HCT116 (cell line): ENCODE measurements around the gene LYL1. TPM values are rescaled to one million over a fixed set of nuclear protein-coding genes. Genes with fewer than 3 reads are reported as not detected.

Experiments
- CEBPB ChIP-seq: IDR thresholded peaks from 2 replicates; pipeline ENCODE4 v1.6.1; 2012; ENCODE audit warnings: low read depth
- POLR2A ChIP-seq: IDR thresholded peaks from 2 replicates; pipeline ENCODE4 v1.7.0; 2011; ENCODE audit warnings: borderline replicate concordance; ENCODE audit not compliant: insufficient read depth, insufficient read length; ENCODE audit errors: extremely low read depth
- POLR2AphosphoS5 ChIP-seq: IDR thresholded peaks from 2 replicates; pipeline ENCODE4 v1.6.1; 2011; ENCODE audit warnings: mild to moderate bottlenecking, low read depth, low read length, moderate library complexity
- SP1 ChIP-seq: IDR thresholded peaks from 2 replicates; pipeline ENCODE4 v1.6.1; 2012; ENCODE audit warnings: low read depth
- SRF ChIP-seq: IDR thresholded peaks from 2 replicates; pipeline ENCODE4 v1.6.1; 2012; ENCODE audit warnings: low read depth
- TCF7L2 ChIP-seq: IDR thresholded peaks from 2 replicates; pipeline ENCODE4 v1.7.0; 2011; ENCODE audit warnings: borderline replicate concordance, inconsistent platforms; ENCODE audit not compliant: insufficient read depth, insufficient read length; ENCODE audit errors: extremely low read depth
- YY1 ChIP-seq: IDR thresholded peaks from 2 replicates; pipeline ENCODE4 v1.6.1; 2011; ENCODE audit warnings: low read length, low read depth, moderate library complexity, mild to moderate bottlenecking; ENCODE audit not compliant: insufficient replicate concordance; ENCODE audit errors: extremely low read depth
- total RNA-seq: library from RNA; stranded (reverse); gene quantifications from one replicate; pipeline ENCODE4 v1.2.1, GENCODE V29; 2021; ENCODE audit not compliant: unreplicated experiment
- TF ChIP-seq, protein P1 (sequence below): IDR thresholded peaks from 2 replicates; pipeline ENCODE4 v1.6.1; 2011; ENCODE audit warnings: mild to moderate bottlenecking, low read length, moderate library complexity; ENCODE audit not compliant: insufficient replicate concordance; ENCODE audit errors: extremely low read depth
- TF ChIP-seq, protein P2 (sequence below): IDR thresholded peaks from 2 replicates; pipeline ENCODE4 v1.6.1; 2012
- TF ChIP-seq, protein P3 (sequence below): IDR thresholded peaks from 2 replicates; pipeline ENCODE4 v1.6.1; 2012

LYL1 gene
- total RNA-seq, 1 experiment from 2014 or later: 2.6 TPM

DNA sequence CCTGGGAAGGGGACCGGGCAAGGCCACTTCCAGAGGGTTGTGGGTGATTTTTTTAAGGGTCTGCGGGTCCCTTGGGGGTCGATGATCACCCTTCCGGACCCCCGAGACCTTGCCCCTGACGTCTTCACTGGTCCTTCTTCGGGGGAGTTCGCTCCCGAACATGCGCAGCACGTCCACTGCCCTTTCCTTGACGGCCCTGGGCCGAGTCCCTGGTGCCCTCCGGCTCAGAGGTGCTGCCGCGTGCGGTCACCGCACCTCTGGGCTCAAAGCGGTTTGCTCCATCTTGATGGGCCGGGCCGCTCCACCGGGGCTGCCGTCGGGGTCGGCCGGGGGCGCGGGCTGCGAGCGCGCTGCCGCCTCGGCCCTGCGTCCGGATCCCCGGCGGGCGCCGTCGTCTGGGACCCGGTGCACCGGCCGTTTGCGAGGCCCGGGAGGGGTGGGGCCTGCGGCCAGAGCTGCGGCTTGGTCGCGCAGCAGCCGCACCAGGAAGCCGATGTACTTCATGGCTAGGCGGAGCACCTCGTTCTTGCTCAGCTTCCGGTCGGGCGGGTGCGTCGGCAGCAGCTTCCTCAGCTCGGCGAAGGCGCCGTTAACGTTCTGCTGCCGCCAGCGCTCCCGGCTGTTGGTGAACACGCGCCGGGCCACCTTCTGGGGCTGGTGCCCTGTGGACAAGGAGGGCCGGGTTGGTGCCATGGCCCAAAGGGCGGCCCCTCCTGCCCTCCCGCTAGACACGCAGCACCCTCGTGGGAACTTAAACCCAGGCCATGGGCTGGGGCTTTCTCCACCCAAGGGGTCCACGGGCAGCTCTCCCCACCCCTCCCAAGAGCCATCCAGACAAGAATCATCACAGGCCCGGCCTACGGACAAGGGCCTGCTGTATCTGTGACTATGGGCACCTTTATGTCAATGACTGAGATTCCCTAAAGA lies 3.3 kb downstream of the LYL1 start (continued):
- TF ChIP-seq, protein P1, sequence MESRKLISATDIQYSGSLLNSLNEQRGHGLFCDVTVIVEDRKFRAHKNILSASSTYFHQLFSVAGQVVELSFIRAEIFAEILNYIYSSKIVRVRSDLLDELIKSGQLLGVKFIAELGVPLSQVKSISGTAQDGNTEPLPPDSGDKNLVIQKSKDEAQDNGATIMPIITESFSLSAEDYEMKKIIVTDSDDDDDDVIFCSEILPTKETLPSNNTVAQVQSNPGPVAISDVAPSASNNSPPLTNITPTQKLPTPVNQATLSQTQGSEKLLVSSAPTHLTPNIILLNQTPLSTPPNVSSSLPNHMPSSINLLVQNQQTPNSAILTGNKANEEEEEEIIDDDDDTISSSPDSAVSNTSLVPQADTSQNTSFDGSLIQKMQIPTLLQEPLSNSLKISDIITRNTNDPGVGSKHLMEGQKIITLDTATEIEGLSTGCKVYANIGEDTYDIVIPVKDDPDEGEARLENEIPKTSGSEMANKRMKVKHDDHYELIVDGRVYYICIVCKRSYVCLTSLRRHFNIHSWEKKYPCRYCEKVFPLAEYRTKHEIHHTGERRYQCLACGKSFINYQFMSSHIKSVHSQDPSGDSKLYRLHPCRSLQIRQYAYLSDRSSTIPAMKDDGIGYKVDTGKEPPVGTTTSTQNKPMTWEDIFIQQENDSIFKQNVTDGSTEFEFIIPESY: no peak
- TF ChIP-seq SP1 (no peak), POLR2A (no peak), CEBPB (no peak), SRF (no peak), YY1 (no peak), POLR2AphosphoS5 (no peak), TCF7L2 (no peak)
- TF ChIP-seq, protein P2, sequence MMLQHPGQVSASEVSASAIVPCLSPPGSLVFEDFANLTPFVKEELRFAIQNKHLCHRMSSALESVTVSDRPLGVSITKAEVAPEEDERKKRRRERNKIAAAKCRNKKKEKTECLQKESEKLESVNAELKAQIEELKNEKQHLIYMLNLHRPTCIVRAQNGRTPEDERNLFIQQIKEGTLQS: no peak
- TF ChIP-seq, protein P3, sequence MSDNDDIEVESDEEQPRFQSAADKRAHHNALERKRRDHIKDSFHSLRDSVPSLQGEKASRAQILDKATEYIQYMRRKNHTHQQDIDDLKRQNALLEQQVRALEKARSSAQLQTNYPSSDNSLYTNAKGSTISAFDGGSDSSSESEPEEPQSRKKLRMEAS: no peak
- TF ChIP-seq, all 23 proteins: peak for 0
